ENCODE measurements around the gene NTN1. TPM values are rescaled to one million over a fixed set of nuclear protein-coding genes. Genes with fewer than 3 reads are reported as not detected.
A peak's percentile ranks its signal among the peaks of the same experiment; 100 is the strongest.

Gene NTN1
- total and polyA plus RNA-seq, 2 experiments from 2014 or later: 0.16 to 0.60 TPM

GRCh38 chr17:9173386-9173983 lies 152.2 kb downstream of the NTN1 start:
- Histone ChIP-seq H3K9me3 (ENCODE audit: low read depth) (no peaks in the 10 kb centered on the region), H3K27ac (no peak overlapping the region), H3K4me1 (ENCODE audit: low read depth) (no peaks in the 10 kb centered on the region), H3K36me3 (no peaks in the 10 kb centered on the region), H3K27me3 (peaks cover 69% of the 10 kb centered on the region), H3K4me3 (no peak overlapping the region)
- no peak for DNase-seq (ENCODE audit: low read depth in 1 of 2, low spot score in 1 of 2)
- no peak for TF ChIP-seq CTCF (IDR thresholded peaks at IDR 0.05; ENCODE audit: low read depth, low read length)

- H3K9me3 ChIP-seq (ENCODE audit: low read depth): no peaks in the 10 kb centered on the region
- no peak for TF ChIP-seq CTCF (IDR thresholded peaks at IDR 0.05; ENCODE audit: low read depth, low read length)
- no peak for DNase-seq (ENCODE audit: low read depth in 1 of 2, low spot score in 1 of 2)
- H3K4me1 ChIP-seq (ENCODE audit: low read depth): no peaks in the 10 kb centered on the region
- H3K27me3 ChIP-seq: peaks cover 69% of the 10 kb centered on the region
- no peaks in the 10 kb centered on the region for H3K36me3 ChIP-seq
- H3K27ac ChIP-seq: no peak overlapping the region
- no peak overlapping the region for H3K4me3 ChIP-seq
Measured at GRCh38 chr17:9174312-9174711, 153.0 kb downstream of the NTN1 start.

GRCh38 chr17:9174779-9175574 lies 153.7 kb downstream of the NTN1 start:
- no peak overlapping the region for H3K4me3 ChIP-seq
- H3K36me3 ChIP-seq: no peaks in the 10 kb centered on the region
- no peaks in the 10 kb centered on the region for H3K9me3 ChIP-seq (ENCODE audit: low read depth)
- no peak overlapping the region for H3K27ac ChIP-seq
- no peak for TF ChIP-seq CTCF (IDR thresholded peaks at IDR 0.05; ENCODE audit: low read depth, low read length)
- H3K4me1 ChIP-seq (ENCODE audit: low read depth): no peaks in the 10 kb centered on the region
- H3K27me3 ChIP-seq: peaks cover 66% of the 10 kb centered on the region
- no peak for DNase-seq (ENCODE audit: low read depth in 1 of 2, low spot score in 1 of 2)

- H3K4me1 ChIP-seq (ENCODE audit: low read depth): no peaks in the 10 kb centered on the region
- H3K4me3 ChIP-seq: no peak overlapping the region
- no peak for DNase-seq (ENCODE audit: low read depth in 1 of 2, low spot score in 1 of 2)
- H3K9me3 ChIP-seq (ENCODE audit: low read depth): no peaks in the 10 kb centered on the region
- TF ChIP-seq CTCF (IDR thresholded peaks at IDR 0.05; ENCODE audit: low read depth, low read length): no peak
- H3K27me3 ChIP-seq: peaks cover 64% of the 10 kb centered on the region
- H3K36me3 ChIP-seq: no peaks in the 10 kb centered on the region
- no peak overlapping the region for H3K27ac ChIP-seq
Measured at GRCh38 chr17:9175700-9176467, 154.6 kb downstream of the NTN1 start.

- DNase-seq (ENCODE audit: low read depth in 1 of 2, low spot score in 1 of 2): peak in 1 of 2 donors; percentile 4
- Histone ChIP-seq H3K4me1 (ENCODE audit: low read depth) (no peaks in the 10 kb centered on the region), H3K9me3 (ENCODE audit: low read depth) (no peaks in the 10 kb centered on the region), H3K27ac (no peak overlapping the region), H3K36me3 (no peaks in the 10 kb centered on the region), H3K4me3 (no peak overlapping the region), H3K27me3 (peaks cover 66% of the 10 kb centered on the region)
- TF ChIP-seq CTCF (IDR thresholded peaks at IDR 0.05; ENCODE audit: low read depth, low read length): no peak
Measured at GRCh38 chr17:9177212-9177611, 155.9 kb downstream of the NTN1 start.

Data from cardiac muscle cell (in vitro differentiated cells and primary cell).